ENCODE data around the gene PMPCA. TPM values are rescaled to one million over a fixed set of nuclear protein-coding genes. Genes with fewer than 3 reads are reported as not detected.

Gene PMPCA
- total RNA-seq, 1 experiment from 2014 or later = 116 TPM

- RAD21 ChIA-PET (ENCODE audit: low non-redundant PET in 1 of 2, low total read pairs in 2 of 2, uncharacterized antibody in 2 of 2, unreplicated experiment in 2 of 2) = no interaction called here
- BruUV-seq (replicated peaks) = no TSS peak
- CTCF ChIA-PET = no interaction called here
Observed at GRCh38 chr9:136456258-136456657, 45.8 kb downstream of the PMPCA start.

DNA sequence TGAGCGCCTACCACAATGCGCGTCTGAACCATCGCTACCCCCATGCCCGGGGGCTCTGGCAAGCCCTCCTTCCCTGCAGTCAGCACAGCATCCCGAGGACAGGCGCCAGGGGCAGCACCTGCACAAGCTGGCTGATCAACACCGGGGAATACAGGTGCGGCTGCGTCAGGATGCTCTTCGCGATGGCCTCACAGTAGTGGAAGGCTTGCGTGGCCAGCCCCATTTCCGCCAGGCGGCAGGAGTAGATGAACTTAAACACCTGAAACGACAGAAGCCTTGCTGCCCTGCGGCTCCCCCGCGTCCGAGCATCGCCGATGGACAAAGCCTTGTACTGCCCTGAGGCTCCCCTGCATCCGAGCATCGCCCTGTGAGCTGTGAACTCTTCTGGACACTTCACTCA lies 46.9 kb downstream of the PMPCA start:
- no peak overlapping the region for H3K9ac ChIP-seq (ENCODE audit: low read length)
- BruUV-seq (replicated peaks) = no TSS peak
- no peaks in the 10 kb centered on the region for H3K9me2 ChIP-seq (ENCODE audit: insufficient read depth)
- H3K4me1 ChIP-seq (ENCODE audit: control insufficient read depth in 1 of 2, insufficient read depth in 2 of 2, low read length in 2 of 2) = no peaks in the 10 kb centered on the region
- H3K79me2 ChIP-seq (ENCODE audit: insufficient read depth, low read length) = 0 out of 2 replicates have a peak, but pooled peaks cover 11% of the 10 kb centered on the region
- H2AFZ ChIP-seq (ENCODE audit: low read depth, low read length, poor library complexity, severe bottlenecking) = no peak overlapping the region
- DNase-seq (ENCODE audit: low read depth, low spot score) (no peak), ATAC-seq (no peak)
- H4K20me1 ChIP-seq (ENCODE audit: insufficient read depth) = no peaks in the 10 kb centered on the region
- RAD21 ChIA-PET (ENCODE audit: low non-redundant PET in 1 of 2, low total read pairs in 2 of 2, uncharacterized antibody in 2 of 2, unreplicated experiment in 2 of 2) = no interaction called here
- H3K4me3 ChIP-seq (replicated peaks in 1 of 2; ENCODE audit: low read depth in 1 of 2, low read length in 2 of 2) = no peak overlapping the region
- intact Hi-C loops (cut with micrococcal nuclease) = no loop called here
- H3K27me3 ChIP-seq (ENCODE audit: insufficient read depth, low read length) = no peaks in the 10 kb centered on the region
- no peak overlapping the region for H3K4me2 ChIP-seq (ENCODE audit: low read length)
- CTCF ChIA-PET = no interaction called here
- H3K36me3 ChIP-seq (ENCODE audit: control insufficient read depth in 1 of 2, insufficient read depth in 2 of 2, low read length in 2 of 2) = peaks cover 49 to 51% of the 10 kb centered on the region in 2 experiments; a peak in 3 of 4 replicates
- POLR2A ChIA-PET = no interaction called here
- H3K27ac ChIP-seq (ENCODE audit: low read depth, low read length) = no peak overlapping the region
- no peaks in the 10 kb centered on the region for H3K9me3 ChIP-seq (ENCODE audit: control insufficient read depth in 1 of 2, insufficient read depth in 1 of 2, low read depth in 1 of 2, low read length in 2 of 2)
- TF ChIP-seq SIN3A (IDR thresholded peaks at IDR 0.05; ENCODE audit: low read depth) (no peak), POLR2AphosphoS5 (IDR thresholded peaks at IDR 0.05; ENCODE audit: low read depth, low read length) (no peak), FOSL1 (IDR thresholded peaks at IDR 0.05; ENCODE audit: low read depth) (no peak), EZH2phosphoT487 (IDR thresholded peaks at IDR 0.05; ENCODE audit: borderline replicate concordance) (no peak), SRF (IDR thresholded peaks at IDR 0.05; ENCODE audit: low read depth) (no peak)

More at GRCh38 chr9:136456258-136456657, 45.8 kb downstream of the PMPCA start:
- Histone ChIP-seq H3K27ac (ENCODE audit: low read depth, low read length) (no peak overlapping the region), H3K4me1 (ENCODE audit: control insufficient read depth in 1 of 2, insufficient read depth in 2 of 2, low read length in 2 of 2) (no peaks in the 10 kb centered on the region), H3K4me2 (ENCODE audit: low read length) (no peak overlapping the region), H4K20me1 (ENCODE audit: insufficient read depth) (no peaks in the 10 kb centered on the region), H3K9ac (ENCODE audit: low read length) (no peak overlapping the region), H3K79me2 (ENCODE audit: insufficient read depth, low read length) (peaks cover 8% of the 10 kb centered on the region; the same call in 1 of the 2 replicates), H3K27me3 (ENCODE audit: insufficient read depth, low read length) (no peaks in the 10 kb centered on the region), H3K9me3 (ENCODE audit: control insufficient read depth in 1 of 2, insufficient read depth in 1 of 2, low read depth in 1 of 2, low read length in 2 of 2) (no peaks in the 10 kb centered on the region), H2AFZ (ENCODE audit: low read depth, low read length, poor library complexity, severe bottlenecking) (no peak overlapping the region), H3K9me2 (ENCODE audit: insufficient read depth) (no peaks in the 10 kb centered on the region), H3K4me3 (replicated peaks in 1 of 2; ENCODE audit: low read depth in 1 of 2, low read length in 2 of 2) (no peak overlapping the region), H3K36me3 (ENCODE audit: control insufficient read depth in 1 of 2, insufficient read depth in 2 of 2, low read length in 2 of 2) (peaks cover 52% of the 10 kb centered on the region in 2 experiments; a peak in 3 of 4 replicates)
- TF ChIP-seq EGR1 (IDR thresholded peaks at IDR 0.05; ENCODE audit: low read depth) (no peak), YY1 (IDR thresholded peaks at IDR 0.05; ENCODE audit: extremely low read depth, insufficient replicate concordance, low read depth, low read length) (no peak), ZNF274 (IDR thresholded peaks at IDR 0.05; ENCODE audit: low read depth, low read length) (no peak), CBX3 (IDR thresholded peaks at IDR 0.05; ENCODE audit: low read depth) (no peak)
- POLR2A ChIA-PET = no interaction called here
- no peak for ATAC-seq
- no peak for DNase-seq (ENCODE audit: low read depth, low spot score)
- intact Hi-C loops (cut with micrococcal nuclease) = no loop called here
